ENCODE data around the gene MGLL. TPM values are rescaled to one million over a fixed set of nuclear protein-coding genes. Genes with fewer than 3 reads are reported as not detected.

Gene MGLL
- total and polyA plus RNA-seq, 12 donors: 1.9 to 48.1 (median 33.3) TPM

DNA sequence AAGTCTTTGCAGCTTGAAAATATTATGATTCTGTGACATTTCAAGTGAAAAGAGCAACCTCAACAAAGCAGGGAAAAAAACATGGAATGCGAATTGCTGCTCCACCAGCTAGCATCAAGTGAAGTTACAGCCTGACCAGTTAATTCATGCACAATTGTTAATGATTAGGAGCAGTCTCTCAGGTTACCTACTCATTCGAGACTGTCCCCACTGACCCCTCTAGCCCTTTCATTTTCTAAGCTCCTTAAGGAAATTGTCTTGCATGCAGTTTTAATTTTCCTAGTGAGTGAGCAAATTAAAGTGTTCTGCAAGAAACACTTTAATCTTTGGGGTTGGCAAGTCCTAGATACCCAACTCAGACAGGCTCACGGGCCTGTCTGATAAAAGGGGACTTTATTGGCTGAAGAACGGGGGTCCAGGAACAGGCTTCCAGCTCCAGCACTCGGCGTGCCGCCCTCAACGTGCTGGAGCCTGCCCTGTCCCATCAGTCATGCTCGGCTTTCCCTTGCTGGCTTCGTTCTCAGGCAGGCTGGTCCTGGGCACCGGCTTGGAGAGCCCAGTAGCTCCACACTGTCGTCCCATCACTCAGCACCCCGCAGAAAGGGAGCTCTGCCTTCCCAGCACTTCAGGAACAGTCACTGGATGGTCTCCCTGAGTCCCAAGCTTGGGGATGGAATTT lies 175.0 kb downstream of the MGLL start:
- no peak overlapping the region for H3K27ac ChIP-seq
- H3K27me3 ChIP-seq: no peaks in the 10 kb centered on the region
- no peaks in the 10 kb centered on the region for H3K4me1 ChIP-seq (replicated peaks in 1 of 2)
- H3K36me3 ChIP-seq (replicated peaks in 1 of 2): no peaks in the 10 kb centered on the region
- no peaks in the 10 kb centered on the region for H3K9me3 ChIP-seq (replicated peaks in 1 of 3)
- H3K4me3 ChIP-seq: no peak overlapping the region
- intact Hi-C loops (cut with DNase I): no loop called here
- TF ChIP-seq CTCF (IDR thresholded peaks at IDR 0.05) (no peak), POLR2A (IDR thresholded peaks at IDR 0.05) (no peak)
- WGBS, 4 donors: 87 to 91% (median 88%) methylated on average over 7 to 13 of the region's 13 CpGs
- no peak for DNase-seq

DNA sequence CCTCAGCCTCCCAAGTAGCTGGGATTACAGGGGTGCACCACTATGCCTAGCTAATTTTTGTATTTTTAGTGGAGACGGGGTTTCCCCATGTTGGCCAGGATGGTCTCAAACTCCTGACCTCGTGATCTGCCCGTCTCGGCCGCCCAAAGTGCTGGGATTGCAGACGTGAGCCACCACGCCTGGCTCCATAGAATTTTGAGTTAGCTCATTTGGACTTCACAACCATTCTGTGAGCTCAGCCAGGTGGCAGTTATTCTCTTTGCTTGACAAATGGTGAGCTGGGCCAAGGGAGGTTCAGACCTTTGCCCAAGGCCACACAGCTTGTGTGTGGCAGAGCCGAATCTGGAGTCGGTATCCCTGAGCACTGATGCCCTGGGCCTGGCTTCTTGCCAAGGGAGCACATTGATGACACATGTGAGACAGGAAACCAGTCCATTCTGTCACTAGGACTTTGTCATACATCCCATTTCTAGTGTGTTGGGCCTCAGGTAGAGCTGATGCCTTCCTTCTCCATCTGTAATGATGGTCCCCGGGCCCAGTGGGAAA lies 175.7 kb downstream of the MGLL start:
- 77 to 86% (median 82%) methylated on average over 10 of the region's 10 CpGs for WGBS, 4 donors
- intact Hi-C loops (cut with DNase I): no loop called here

DNA sequence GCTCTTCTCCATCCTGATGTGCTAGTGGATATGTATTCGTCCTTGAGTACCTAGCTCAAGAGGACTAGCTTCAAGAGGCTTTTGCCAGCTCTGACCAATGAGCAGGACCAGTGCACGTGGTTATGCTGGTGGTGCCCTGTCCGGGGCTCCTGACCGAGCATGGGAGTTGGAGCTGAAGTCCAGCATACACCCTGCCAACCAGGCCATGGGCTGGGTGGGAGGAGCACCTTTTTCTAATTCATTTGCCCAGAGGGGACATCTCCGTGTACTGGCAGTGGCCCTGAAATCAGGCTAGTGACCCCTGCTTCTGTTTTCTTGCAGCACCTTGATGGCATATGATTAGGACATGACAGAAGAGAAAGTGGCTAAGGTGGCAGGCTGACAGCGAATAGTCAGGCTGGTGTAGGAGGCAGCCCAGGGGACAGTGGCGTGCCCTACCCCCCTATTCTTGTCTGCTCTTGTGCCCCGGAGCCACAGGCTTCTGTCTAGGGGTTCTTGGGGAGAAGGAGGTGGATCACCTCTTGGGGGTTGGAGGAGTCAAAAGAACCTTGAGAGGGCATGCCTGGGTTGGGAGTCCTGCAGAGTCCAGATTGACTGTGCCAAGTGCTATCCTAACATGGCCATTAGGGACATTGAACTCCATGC lies 176.8 kb downstream of the MGLL start:
- DNase-seq: no peak

More for the DNA sequence above, 175.7 kb downstream of the MGLL start:
- Histone ChIP-seq H3K36me3 (replicated peaks in 1 of 2) (no peaks in the 10 kb centered on the region), H3K4me1 (replicated peaks in 1 of 2) (no peaks in the 10 kb centered on the region), H3K4me3 (no peak overlapping the region), H3K27me3 (no peaks in the 10 kb centered on the region), H3K27ac (no peak overlapping the region), H3K9me3 (replicated peaks in 1 of 3) (no peaks in the 10 kb centered on the region)
- DNase-seq: peak in 6 of 7 donors; percentile 38 to 74 (median 60)
- TF ChIP-seq POLR2A (IDR thresholded peaks at IDR 0.05): no peak
- no peak for TF ChIP-seq CTCF (IDR thresholded peaks at IDR 0.05)

More for the DNA sequence above, 176.8 kb downstream of the MGLL start:
- Histone ChIP-seq H3K27ac (no peak overlapping the region), H3K36me3 (replicated peaks in 1 of 2) (no peaks in the 10 kb centered on the region), H3K4me1 (replicated peaks in 1 of 2) (no peaks in the 10 kb centered on the region), H3K9me3 (replicated peaks in 1 of 3) (no peaks in the 10 kb centered on the region), H3K27me3 (no peaks in the 10 kb centered on the region), H3K4me3 (no peak overlapping the region)
- no peak for TF ChIP-seq POLR2A (IDR thresholded peaks at IDR 0.05)
- TF ChIP-seq CTCF (IDR thresholded peaks at IDR 0.05): no peak
- intact Hi-C loops (cut with DNase I): no loop called here
- WGBS, 4 donors: 94 to 96% (median 95%) methylated on average over 5 to 8 of the region's 8 CpGs
